GOT3 (cell line): Measurements from ENCODE around the gene AGAP1.

ENCODE experiments used
- DNase-seq: peaks from one replicate; lab custom pipeline; 2025; ENCODE audit warnings: mixed read lengths; lab: John Stamatoyannopoulos, UW

AGAP1 gene

DNA sequence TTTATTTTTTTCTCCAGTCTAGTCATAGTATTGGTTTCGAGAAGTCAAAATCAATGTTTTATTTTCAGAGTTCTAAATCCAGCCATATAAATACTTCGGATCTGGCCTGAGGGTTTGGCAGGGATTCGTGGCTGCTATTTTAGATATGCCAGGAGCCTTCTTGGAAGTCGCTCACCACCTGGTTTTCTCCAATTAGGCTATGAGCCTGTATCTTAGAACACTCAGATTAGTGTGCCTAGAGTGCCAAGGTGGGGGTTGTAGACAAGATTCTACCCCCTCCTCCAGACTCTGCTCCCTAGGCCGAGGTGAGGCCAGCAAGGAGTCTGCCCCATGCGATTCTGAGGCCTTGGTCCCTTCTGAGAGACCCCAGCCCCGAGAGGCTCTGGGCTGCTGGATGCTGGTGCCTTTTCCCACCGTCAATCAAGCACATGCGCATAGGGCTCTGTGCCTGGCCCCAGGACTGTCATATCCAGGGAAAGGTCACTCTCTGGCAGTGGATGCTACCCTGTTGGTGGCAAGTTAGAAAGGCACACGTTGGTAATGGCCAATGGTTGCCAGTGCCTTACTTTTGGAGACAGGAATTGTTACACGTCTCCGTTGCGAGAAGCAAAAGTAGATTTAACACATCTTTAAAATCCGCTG, 197.1 kb downstream of the AGAP1 start:
- DNase-seq: no peak

DNA sequence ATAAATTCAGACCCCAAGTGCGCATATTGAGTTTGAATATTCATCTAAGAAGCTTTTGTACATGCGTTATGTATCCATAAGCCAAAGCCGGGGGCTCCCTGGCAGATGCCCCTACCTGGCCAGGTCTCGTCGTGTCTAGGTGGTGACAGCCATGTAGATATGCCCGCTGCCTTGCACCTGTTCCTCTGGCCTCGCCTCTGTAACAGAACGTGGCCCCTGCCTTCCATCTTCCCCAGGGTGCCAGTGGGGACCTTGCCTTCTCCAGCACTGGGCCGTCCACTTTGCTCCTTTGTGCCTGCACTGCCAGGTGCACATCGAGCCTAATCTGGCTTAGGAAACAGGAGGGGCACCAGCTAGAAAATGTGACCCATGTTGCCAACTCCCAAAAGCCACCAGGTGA, 198.2 kb downstream of the AGAP1 start:
- no peak for DNase-seq

DNA sequence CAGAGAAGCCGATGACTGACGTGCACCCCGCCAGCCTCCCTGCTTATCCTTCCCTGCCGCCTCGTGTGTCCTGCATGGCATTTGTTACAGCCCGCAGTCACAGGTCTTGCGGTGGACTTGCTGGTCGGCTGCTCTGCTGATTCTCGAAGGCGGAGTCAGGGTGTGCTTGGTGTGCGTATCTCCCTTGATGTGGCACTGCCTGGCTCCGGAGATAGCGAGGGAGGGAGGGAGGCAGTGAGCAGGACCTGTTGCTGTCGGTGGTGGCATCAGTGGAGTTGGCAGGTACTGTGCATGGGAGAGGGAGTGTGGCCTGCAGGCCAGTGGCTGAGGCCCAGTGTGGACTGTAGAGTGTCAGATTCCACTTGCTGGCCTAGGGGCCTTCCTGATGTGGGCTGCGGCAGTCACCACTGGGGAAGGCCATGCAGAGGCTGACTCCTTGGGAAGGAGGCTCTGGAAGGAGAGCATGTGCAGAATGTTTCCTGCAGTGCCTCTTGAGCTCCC, 198.9 kb downstream of the AGAP1 start:
- no peak for DNase-seq

DNA sequence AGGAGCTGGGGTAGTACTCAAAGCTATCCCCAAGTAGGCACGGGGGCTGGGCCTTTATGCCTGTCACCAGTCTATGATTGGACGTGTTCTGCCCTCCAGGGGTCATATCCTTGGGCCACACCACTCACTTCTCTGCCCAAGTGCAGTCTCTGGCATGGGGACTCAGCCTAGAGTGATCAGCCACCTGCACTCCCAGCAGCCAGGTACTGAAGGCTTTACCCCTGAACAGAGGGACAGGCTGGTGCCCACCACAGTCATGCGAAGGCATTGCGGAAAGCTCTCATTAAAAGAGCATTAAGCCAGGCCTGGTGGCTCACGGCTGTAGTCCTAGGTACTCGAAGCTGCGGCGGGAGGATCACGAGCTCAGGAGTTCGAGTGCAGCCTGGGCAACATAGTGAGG, 199.4 kb downstream of the AGAP1 start:
- DNase-seq: no peak

DNA sequence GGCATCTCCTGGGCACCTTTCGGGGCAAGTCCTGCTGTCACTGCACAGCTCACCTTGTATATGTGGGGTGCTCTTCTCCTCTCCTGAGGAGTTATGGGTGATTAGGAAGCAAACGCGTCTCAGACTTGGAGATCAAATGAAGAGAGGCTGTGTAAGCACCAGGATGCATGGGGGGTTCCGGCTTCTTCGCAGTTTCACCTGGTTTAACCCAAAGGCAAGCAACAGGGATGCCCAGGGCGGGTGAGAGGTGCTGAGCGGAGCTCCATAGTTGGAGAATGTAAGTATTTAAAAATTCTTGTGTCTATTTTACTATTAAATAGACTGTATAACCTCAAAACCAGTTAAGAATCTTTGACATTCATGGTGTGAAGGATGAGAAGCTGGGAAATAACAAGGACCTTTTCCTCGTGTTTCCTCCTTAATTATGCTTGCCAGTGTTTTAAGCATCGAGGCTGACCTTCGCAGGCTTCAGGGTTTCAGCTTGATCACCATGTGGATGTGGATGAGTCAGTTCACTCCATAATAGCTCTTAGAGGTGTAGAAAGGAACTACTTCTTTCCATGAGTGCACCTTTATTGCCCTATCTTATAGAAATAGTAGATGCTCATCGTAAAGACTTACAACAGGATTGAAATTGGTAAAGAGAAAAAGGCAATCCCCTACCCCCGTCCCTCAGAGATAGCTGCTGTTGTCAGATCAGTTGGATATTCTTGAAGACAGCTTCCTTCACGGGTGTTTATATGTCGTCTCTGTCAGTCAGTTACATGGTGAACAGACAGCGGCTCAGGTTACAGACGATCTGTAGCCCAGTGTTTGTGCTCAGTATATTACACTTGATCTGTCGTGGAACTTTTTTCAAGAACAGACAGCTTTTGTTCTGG, 201.1 kb downstream of the AGAP1 start:
- no peak for DNase-seq

DNA sequence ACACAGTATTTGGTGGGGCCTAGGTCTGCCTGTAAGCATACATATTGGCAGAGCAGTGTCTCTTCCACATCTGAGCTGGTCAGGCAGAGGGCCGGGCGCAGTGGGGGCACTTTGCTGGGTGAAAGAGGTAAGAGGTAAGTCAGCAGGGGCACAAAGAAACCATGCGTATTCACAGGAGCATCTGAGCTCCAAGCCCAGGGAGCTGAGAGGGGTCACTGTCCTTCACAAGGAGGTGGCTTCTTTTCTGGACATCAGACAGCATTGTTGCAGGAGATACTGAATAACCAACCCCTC, 201.7 kb downstream of the AGAP1 start:
- DNase-seq: no peak

DNA sequence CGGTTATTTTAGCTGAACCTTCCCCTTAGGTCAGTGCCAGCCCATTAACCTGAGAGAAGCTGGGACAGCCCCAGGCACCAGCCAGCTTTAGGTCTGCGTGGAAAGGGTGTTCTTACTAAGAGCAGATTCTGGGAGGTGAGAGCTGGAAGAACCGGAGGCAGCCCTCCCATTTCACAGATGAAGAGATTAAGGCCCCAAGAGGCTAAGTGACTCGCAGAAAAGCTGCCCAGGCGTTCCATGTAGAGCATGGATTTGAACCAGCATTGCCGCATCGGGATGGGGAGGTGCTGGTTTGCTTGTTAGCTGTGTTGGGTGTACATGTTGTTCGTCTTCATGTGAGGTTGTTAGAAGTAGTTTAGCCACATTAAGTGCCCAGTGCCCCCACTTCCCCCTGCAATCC, 203.2 kb downstream of the AGAP1 start:
- no peak for DNase-seq

DNA sequence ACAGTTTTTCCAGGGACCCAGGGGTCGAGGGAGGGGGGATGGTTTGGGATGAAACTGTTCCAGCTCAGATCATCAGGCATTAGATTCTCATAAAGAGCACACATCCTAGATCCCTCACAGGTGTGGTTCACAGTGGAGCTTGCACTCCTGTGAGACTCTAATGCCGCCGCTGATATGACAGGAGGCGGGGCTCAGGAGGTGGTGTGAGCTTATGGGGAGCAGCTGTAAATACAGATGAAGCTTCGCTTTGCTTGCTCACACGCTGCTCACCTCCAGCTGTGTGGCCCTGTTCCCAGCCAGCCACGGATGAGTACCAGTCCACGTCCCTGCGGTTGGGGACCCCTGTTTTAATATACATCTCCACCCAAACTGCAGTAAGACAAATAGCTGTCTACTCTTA, 204.2 kb downstream of the AGAP1 start:
- DNase-seq: no peak

DNA sequence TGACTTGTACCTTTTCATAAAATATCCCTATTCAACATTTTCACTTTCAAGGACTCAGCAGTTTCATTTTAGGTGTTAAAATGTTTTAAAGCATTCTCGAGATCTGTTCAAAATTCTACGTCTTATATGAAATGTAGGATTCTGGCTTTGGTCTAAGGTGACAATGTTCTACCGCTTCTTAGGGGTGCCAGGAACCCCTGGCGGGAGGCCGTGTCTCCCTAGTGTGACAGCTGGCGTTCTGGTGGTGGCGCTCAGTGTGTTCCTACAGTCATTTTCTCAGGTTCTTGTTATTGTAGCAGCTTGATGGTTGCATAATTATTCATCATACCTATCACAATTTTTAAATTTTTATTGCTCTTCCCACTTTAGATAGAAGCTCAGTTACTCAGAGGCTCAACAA, 204.6 kb downstream of the AGAP1 start:
- no peak for DNase-seq

DNA sequence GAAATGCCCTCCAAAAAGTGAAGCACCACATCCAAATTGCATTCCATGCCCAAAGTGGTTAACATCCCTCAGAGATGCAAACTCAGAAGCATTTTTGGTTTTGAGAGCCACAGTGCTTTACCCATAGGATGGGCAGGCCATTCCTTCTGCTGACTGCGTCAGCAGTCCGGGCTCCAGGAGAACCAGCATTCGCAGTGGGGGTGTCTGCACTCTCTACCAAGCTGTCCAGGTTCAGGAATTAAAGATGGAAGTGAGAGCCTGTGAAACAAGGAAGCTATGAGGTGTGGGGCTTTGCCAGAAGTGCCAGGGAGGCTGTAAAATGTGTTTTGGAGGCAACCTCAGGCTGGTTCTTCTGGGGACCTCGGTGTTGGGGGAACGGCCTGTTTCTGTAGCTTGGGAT, 205.7 kb downstream of the AGAP1 start:
- DNase-seq: no peak

DNA sequence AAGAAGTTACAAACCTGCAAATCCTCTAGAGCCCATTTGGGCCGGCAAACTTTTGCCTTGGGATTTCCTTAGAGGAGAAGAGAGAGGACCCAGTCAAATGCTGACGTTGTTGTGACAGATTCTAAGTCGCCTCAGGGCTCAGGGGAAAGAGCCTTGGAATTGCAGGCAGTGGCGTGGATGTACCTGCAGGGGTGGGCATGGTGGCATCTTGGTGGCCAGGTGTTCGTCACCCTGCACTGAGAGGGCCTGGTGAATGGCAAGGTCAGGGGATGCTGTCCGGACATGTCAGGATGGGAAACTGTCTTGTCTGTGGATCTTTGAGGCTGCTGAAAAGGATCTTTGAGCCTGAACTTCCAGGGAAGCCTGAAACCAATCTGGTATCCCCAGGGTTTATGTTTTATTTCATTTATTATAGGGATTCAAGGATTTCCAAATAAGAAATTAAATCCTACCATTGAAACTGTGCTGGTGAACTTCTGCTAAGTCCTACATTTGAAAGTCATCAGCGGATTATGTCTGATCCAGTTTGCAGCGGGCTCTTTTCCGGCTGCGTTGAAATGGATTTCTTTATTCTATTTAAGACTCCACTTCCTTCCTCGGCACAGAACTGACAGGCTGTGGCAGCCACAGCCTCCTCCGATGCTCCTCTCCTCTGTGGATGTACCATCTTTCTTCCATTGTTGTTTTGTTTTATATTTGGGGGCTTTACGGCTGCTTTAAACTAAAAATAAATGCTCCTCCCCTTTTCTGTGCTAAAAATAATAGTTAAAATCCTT, 207.6 kb downstream of the AGAP1 start:
- DNase-seq: no peak

DNA sequence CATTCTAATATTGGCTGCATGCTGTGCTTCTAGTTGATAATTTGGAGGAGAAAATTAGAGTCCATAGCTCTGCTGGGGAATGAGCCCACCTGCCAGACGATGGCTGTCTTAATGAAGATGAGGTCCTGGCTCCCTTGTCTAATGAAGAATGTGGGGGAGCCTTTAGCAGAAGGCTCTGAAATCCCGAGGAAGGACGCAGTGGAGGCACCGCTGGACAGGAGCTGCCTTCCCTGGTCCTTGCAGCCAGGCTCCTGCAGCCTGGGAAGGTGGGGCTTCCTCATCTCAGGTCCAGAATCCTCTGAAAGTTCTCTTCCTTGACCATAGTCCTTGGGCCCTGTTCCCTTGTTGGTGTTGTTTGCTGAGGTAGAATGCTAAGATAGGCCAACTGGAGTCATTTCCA, 208.3 kb downstream of the AGAP1 start:
- DNase-seq: no peak

DNA sequence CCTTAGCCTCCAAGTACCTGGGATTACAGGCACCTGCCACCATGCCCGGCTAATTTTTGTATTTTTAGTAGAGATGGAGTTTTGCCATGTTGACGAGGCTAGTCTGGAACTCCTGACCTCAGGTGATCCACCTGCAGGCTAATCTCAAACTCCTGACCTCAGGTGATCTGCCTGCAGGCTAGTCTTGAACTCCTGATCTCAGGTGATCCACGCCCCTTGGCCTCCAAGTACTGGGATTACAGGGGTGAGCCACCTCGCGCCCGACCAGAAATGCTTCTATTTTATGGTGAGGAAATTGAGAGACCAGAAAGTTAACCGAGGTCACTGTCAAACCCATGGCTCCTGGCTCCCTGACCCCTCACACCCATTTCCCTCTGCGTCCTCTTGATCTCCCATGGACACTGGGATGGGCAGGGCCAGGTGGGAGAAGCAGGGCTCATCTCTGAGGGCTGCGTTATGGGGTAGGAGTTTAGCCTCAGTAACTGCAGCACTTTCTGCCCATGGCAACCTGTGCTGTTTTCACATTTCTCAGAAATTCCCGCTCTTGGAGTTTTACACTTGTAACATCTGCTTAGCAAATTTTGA, 210.0 kb downstream of the AGAP1 start:
- DNase-seq: no peak

DNA sequence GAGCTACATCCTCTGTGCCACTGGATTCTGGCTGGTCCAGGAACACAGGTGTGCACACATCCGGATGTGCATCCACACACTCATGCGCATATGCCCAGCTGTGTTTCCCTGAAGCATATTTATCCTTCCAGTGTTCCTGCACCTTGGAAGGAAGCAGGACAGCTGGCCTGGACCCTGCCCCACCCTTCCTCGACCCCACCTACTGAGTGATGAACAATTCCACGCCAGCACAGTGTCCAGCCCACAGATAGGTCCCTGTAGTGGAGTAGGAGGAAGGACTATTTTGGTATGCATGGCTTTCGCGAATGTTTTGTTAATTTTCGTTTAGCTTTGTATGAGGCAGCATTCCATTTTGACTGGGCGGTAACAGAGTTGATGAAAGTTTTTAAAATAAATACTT, 211.5 kb downstream of the AGAP1 start:
- DNase-seq: no peak

DNA sequence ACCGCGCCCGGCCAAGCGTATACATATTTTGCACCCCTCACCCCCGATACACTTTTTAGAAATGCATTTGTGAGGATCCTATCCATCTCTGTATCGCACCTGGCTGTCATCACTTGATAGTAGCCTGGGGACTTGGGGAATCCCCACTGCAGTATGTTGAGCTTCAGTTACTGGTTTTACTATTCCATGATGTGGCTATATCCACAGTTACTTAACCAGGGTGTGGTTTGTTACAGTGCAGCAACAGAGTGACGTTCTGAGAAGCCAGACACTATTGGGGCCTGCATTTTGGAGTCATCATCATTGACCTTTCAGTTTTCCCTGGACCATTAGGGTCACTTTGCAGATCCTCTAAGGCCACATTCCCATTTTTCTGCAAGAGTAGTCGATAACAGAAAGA, 212.7 kb downstream of the AGAP1 start:
- no peak for DNase-seq

DNA sequence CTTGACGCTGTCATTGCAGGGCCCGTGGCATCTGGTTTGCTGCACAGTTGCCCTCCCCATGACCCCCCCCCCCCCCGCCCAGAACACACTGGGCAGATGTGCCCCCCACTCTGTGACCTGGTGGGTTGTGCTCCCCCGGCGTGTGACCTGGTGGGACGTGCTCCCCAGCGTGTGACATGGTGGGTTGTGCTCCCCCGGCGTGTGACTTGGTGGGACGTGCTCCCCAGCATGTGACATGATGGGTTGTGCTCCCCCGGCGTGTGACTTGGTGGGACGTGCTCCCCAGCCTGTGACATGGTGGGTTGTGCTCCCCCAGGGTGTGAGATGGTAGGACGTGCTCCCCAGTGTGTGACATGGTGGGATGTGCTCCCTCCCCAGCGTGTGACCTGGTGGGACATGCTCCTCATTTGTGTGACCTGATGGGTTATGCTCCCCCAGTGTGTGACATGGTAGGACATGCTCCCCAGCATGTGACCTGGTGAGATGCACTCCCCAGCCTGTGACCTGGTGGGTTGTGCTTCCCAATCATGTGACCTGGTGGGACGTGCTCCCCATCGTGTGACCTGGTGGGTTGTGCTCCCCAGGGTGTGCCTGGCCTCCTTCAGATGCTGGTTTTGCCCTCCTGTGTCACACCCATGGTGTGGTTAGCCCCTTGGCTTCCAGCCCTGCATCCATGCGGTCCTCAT, 213.7 kb downstream of the AGAP1 start:
- no peak for DNase-seq

DNA sequence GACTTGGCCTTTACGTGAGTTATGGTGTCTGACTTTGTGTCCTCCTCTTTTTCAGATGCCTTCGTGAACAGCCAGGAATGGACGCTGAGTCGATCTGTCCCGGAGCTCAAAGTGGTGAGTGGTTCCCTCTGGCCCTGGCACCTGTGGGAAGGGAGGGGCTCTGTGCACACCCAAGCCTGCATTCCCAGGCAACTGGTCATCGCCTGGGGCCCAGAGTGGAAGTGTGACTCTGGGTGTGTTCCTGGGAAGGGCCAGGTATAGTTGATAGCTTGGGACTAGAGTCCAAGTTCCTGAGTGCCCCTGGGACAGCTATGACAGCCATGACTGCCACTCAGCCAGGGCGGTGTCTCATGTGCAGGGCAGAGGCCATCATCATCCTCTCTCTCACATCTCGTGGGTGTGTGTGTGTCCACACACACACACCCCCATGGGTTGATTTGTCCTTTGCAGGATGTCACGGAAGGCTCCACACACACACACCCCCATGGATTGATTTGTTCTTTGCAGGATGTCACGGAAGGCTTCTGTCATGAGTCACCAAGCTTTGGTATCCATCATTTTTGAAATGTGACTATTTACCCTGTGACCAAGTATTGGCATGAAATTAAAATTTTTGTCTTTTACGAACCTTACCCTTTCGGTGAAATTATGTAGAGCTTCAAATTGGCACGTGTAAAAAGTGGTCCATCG, 215.4 kb downstream of the AGAP1 start:
- no peak for DNase-seq

DNA sequence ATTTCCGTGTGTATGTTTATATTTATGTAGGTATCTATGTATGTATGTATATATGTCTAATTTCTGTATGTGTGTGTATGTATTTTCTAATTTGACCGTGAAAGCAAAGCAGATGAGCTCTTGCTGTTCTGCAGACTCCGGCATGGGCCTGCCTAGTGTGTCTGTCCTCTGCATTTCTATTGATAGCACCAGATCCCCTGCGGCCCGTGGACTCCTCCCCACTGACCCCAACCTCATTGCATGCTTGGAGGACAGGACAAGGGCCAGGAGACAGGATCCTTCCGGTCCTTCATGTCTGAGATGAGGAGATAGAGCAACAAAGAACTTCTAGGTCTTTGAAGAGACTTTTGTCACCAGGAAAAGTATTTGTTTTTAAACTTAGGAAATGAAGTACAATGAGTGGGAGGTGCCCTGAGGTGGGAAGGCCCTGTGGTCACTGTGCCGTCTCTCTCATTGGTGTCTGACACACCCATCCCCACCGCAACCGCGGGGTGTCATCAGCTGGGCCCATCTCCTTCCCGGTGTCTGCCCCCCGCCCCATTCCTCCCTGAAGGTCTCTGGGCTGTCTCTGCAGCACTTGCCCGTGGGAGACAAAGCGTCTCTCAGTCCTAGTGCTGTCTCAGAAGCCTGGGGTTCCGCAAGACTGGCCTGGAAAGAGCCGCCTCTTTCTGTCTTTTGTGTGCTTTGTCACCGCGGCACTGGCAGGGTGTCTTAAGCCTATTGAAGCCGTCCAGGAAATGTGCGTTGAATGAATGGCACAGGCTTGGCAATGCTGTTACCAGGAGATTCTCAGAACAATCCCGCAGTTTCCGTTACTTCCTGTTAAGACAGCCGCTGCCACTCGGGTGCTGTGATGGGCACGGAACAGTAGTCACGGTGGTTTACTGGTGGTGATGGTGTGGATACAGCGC, 216.4 kb downstream of the AGAP1 start:
- DNase-seq: no peak

DNA sequence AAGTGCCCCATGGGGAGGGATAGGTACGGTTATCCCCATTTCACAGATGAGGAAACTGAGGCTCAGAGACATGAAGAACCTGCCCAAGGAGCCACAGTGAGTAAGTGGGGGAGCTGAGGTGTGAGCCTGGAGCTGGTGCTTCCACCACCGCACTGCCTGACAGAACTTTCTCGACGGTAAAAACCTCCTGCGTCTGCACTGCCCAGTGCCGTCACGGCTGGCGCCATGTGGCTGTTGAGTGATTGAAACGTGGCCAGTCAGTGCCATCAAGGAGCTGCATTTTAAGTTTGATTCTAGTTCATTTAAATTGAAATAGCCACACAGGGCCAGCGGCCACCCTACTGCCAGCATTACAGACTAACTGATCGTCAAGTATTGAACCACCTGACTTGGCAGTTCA, 217.1 kb downstream of the AGAP1 start:
- DNase-seq: no peak

DNA sequence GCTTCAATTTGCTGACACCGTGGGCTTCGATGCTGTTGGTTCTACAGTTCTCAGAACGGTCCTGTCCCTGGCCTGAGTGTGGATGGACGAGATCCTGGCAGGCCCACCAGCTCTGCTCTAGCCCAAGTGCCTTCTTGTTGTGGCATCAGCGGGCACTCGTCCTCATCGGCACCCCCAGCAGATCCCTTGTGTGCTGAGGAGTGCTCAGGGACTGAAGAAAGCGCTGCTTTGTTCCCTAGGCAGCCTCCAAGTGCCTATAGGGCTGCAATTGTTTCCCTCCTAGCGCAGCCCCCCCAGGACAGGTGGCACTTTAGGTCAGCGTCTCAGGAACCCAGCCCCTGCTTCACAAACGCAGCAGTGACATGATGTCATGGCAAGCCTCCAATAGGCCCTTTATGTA, 217.7 kb downstream of the AGAP1 start:
- no peak for DNase-seq
